ENCODE measurements around the gene HSD11B1L. TPM values are rescaled to one million over a fixed set of nuclear protein-coding genes. Genes with fewer than 3 reads are reported as not detected.

HSD11B1L gene, protein sequence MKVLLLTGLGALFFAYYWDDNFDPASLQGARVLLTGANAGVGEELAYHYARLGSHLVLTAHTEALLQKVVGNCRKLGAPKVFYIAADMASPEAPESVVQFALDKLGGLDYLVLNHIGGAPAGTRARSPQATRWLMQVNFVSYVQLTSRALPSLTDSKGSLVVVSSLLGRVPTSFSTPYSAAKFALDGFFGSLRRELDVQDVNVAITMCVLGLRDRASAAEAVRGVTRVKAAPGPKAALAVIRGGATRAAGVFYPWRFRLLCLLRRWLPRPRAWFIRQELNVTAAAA
- total RNA-seq (1 to 10 TPM; 2.4 to 2.9 TPM), total RNA-seq (0.38 to 3.4 (median 1.4) reads per million in 172 experiments)
- polyA plus RNA-seq (2013, experiment 1 of 2): 4.1 TPM
- 3.3 TPM for polyA plus RNA-seq (2013, experiment 2 of 2)

DNA sequence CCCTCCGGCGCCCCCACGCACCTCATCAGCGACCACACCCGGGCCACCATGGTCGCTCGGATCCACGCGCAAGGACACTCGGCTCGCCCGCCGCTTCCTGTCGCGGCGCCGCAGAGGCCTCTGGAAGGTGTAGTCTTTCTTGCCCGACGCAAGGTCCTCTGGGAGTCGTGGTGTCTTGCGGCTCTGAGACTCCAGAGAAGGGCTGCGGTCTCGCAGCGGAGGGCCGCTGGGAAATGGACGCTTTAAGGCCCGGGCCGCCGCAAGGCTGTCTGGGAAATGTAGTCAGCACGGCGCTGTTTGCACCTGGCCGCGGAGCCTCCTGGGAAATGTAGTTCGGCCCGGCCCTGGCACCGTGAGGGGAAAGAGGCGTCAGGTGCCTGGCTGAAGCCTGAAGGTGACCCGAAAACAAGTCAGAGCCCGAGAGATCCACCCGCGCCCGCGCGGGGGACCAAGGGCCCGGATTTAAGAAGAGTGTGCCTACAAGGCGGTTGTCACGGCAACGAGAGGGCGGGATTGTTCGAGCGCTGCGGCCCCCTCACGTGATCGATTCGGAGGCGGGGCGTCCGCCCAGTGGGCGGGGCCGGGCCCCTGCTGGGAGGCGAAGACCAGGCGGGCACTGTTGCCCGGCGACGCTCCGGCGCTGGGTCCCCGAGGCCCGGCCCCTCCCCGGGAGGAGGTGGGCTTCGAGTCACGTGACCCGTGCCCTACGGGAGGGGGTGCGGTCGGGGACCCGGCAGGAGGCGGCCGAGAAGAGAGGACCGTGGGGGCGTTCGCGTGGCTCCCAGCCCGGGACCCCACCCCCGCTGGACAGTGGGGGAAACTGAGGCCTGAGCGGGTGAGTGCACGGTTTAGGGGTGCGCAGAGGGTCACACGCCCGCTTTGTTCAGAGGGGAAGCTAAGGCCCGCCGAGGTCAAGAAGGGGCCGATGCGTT is at the start of gene HSD11B1L, which contains the start of gene MICOS13:
TSS of gene HSD11B1L (plus strand) at position 591 of the 932 bp plus-strand sequence. CDS start 3,806 bp downstream, outside the sequence.
TSS of gene MICOS13 (minus strand) at position 80 of the 932 bp plus-strand sequence. CDS start at position 50, 30 bp downstream.
- CTCF ChIA-PET: no interaction called here
- Histone ChIP-seq H3K4me3 (ENCODE audit: low read length) (peak within 1 kb of the TSS; percentile 100), H3K27ac (ENCODE audit: low read depth in 1 of 2, low read length in 2 of 2) (peak within 1 kb of the TSS; percentile 89 to 100), H3K36me3 (ENCODE audit: insufficient read depth, low read length) (peaks cover 3% of the 10 kb centered on the region), H3K9me3 (ENCODE audit: control insufficient read depth in 1 of 2, insufficient read depth in 1 of 2, low read length in 2 of 2) (no peaks in the 10 kb centered on the region), H3K4me1 (ENCODE audit: insufficient read depth, low read length) (peaks cover 24% of the 10 kb centered on the region), H3K27me3 (ENCODE audit: control insufficient read depth in 1 of 2, insufficient read depth in 2 of 2, low read length in 2 of 2) (no peaks in the 10 kb centered on the region)
- H3K27me3 Mint-ChIP-seq: no peaks in the 10 kb centered on the region
- H3K4me3 Mint-ChIP-seq: peak within 1 kb of the TSS; percentile 99
- TF ChIP-seq, protein P1, sequence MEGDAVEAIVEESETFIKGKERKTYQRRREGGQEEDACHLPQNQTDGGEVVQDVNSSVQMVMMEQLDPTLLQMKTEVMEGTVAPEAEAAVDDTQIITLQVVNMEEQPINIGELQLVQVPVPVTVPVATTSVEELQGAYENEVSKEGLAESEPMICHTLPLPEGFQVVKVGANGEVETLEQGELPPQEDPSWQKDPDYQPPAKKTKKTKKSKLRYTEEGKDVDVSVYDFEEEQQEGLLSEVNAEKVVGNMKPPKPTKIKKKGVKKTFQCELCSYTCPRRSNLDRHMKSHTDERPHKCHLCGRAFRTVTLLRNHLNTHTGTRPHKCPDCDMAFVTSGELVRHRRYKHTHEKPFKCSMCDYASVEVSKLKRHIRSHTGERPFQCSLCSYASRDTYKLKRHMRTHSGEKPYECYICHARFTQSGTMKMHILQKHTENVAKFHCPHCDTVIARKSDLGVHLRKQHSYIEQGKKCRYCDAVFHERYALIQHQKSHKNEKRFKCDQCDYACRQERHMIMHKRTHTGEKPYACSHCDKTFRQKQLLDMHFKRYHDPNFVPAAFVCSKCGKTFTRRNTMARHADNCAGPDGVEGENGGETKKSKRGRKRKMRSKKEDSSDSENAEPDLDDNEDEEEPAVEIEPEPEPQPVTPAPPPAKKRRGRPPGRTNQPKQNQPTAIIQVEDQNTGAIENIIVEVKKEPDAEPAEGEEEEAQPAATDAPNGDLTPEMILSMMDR (IDR thresholded peaks at IDR 0.05): no peak
- peaks cover 10% of the 10 kb centered on the region for H3K36me3 Mint-ChIP-seq (ENCODE audit: low read depth)
- POLR2A ChIA-PET: interaction anchor here (1.6 to 1.7 kb wide), 2 partner anchors 39 to 58 kb away, joined by 6 to 8 read pairs; partner anchors contain the start of genes CATSPERD, LONP1, SAFB and SAFB2
- intact Hi-C loops (cut with DNase I, micrococcal nuclease): loop anchor here (1.0 to 10.0 kb wide), 6 partner anchors 40 to 886 kb away; partner anchors contain the start of genes CATSPERD (in 2 of the 2), LONP1 (in 2 of the 2), CLPP (in 1 of the 2) and FEM1A (in 1 of the 2)
- peaks cover 30% of the 10 kb centered on the region for H3K4me1 Mint-ChIP-seq (ENCODE audit: low read depth)
- H3K9me3 Mint-ChIP-seq: no peaks in the 10 kb centered on the region
- DNase-seq: peak; percentile 96 to 100 (median 98)
- peak; percentile 95 for ATAC-seq (ENCODE audit: poor library complexity)
- H3K27ac Mint-ChIP-seq: peak within 1 kb of the TSS; percentile 95

DNA sequence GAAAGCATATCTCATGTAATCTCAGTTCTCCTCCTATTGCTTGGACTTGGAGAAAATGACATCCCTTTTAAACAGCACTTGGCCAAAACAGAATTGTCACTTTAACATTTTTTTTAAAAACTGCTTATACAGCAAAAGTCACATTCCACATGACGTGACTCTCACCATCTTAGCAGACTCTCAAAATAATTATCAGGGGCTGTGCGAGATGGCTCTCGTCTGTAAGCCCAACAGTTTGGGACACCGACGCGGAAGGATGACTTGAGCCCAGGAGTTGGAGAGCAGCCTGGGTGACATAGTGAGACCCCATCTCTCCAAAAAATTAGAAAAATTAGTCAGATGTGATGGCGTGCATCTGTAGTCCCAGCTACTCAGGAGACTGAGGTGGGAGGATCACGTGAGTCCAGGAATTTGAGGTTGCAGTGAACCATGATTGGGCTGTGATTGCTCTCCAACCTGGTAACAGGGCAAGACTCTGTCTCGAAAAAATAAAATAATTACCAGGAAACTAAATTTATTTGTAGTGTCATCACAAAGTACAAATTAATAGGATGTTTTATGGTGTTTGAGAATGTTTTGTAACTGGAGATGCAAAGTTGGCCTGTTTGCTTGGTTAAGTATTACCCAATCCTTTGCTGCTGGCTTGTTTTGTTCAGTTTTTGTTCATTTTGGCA is 49.1 kb upstream of the HSD11B1L start:
- CTCF ChIA-PET: no interaction called here
- Mint-ChIP-seq H3K27ac (peak overlapping the region; percentile 1), H3K27me3 (no peaks in the 10 kb centered on the region), H3K36me3 (ENCODE audit: low read depth) (peaks cover 84% of the 10 kb centered on the region), H3K4me1 (ENCODE audit: low read depth) (peaks cover 86% of the 10 kb centered on the region), H3K4me3 (peak overlapping the region; percentile 11), H3K9me3 (no peaks in the 10 kb centered on the region)
- ATAC-seq (ENCODE audit: poor library complexity) (no peak), DNase-seq (no peak)
- H3K4me3 ChIP-seq (ENCODE audit: low read length): no peak overlapping the region
- H3K27me3 ChIP-seq (ENCODE audit: control insufficient read depth in 1 of 2, insufficient read depth in 2 of 2, low read length in 2 of 2): no peaks in the 10 kb centered on the region
- intact Hi-C loops (cut with DNase I, micrococcal nuclease): no loop called here
- H3K9me3 ChIP-seq (ENCODE audit: control insufficient read depth in 1 of 2, insufficient read depth in 1 of 2, low read length in 2 of 2): no peaks in the 10 kb centered on the region
- peaks cover 68% of the 10 kb centered on the region for H3K36me3 ChIP-seq (ENCODE audit: insufficient read depth, low read length)
- H3K4me1 ChIP-seq (ENCODE audit: insufficient read depth, low read length): peaks cover 69% of the 10 kb centered on the region
- H3K27ac ChIP-seq (ENCODE audit: low read depth in 1 of 2, low read length in 2 of 2): no peak overlapping the region
- TF ChIP-seq, protein P1 (IDR thresholded peaks at IDR 0.05): no peak
- POLR2A ChIA-PET: interaction anchor here (0.8 kb wide), 1 partner anchor 919 kb away, joined by 3 read pairs; no protein-coding TSS in a partner anchor

DNA sequence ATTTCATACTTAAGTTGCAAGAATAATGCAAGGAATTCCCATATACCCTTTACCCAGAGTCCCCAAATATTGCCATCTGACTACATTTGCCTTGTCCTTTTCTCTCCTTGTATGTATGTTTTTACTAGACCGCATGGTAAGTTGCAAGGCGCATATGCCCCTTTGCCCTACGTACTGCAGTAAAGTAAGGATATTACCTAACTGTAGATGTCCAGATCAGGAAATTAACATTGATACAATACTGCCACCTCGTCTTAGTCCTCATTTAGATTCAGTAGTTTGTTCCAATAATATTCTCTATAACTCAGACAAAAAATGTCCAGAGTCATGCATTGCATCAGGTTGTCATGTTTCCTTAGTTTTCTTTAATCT is 48.6 kb upstream of the HSD11B1L start:
- H3K9me3 Mint-ChIP-seq: no peaks in the 10 kb centered on the region
- H3K27ac Mint-ChIP-seq: peak overlapping the region; percentile 1
- H3K36me3 ChIP-seq (ENCODE audit: insufficient read depth, low read length): peaks cover 63% of the 10 kb centered on the region

More for the DNA sequence above, 48.6 kb upstream of the HSD11B1L start:
- ChIA-PET POLR2A (no interaction called here), CTCF (no interaction called here)
- Mint-ChIP-seq H3K36me3 (ENCODE audit: low read depth) (peaks cover 79% of the 10 kb centered on the region), H3K4me3 (no peak overlapping the region), H3K4me1 (ENCODE audit: low read depth) (peaks cover 81% of the 10 kb centered on the region), H3K27me3 (no peaks in the 10 kb centered on the region)
- DNase-seq (no peak), ATAC-seq (ENCODE audit: poor library complexity) (no peak)
- no peak overlapping the region for H3K27ac ChIP-seq (ENCODE audit: low read depth in 1 of 2, low read length in 2 of 2)
- H3K9me3 ChIP-seq (ENCODE audit: control insufficient read depth in 1 of 2, insufficient read depth in 1 of 2, low read length in 2 of 2): no peaks in the 10 kb centered on the region
- TF ChIP-seq, protein P1 (IDR thresholded peaks at IDR 0.05): no peak
- no peak overlapping the region for H3K4me3 ChIP-seq (ENCODE audit: low read length)
- H3K27me3 ChIP-seq (ENCODE audit: control insufficient read depth in 1 of 2, insufficient read depth in 2 of 2, low read length in 2 of 2): no peaks in the 10 kb centered on the region
- intact Hi-C loops (cut with DNase I, micrococcal nuclease): no loop called here
- peaks cover 65% of the 10 kb centered on the region for H3K4me1 ChIP-seq (ENCODE audit: insufficient read depth, low read length)

All from CD4-positive, alpha-beta T cell (primary cell).